GM12878 (cell line): Measurements from ENCODE around the gene HOXB1. TPM values are rescaled to one million over a fixed set of nuclear protein-coding genes. Genes with fewer than 3 reads are reported as not detected.
A peak's percentile ranks its signal among the peaks of the same experiment; 100 is the strongest.

ENCODE experiments used
- ATAC-seq: fragments of 200-7000 bp; cut with Tn5 transposase; 3 replicates; pipeline ENCODE4 v1.9.1; 2020; ENCODE audit warnings: mild to moderate bottlenecking, moderate library complexity
- BruUV-seq: library from RNA; stranded (reverse); fragments of 400-500 nt; replicated peaks from 2 replicates; lab custom pipeline; 2021; lab: Mats Ljungman, UMichigan
- CTCF ChIA-PET: fragments of 300-600 bp; sonication (Branson Sonifier 250); formaldehyde crosslinking; extraction: SDS; loops from one replicate; lab custom pipeline; 2021; ENCODE audit warnings: inconsistent platforms; lab: Yijun Ruan, JAX
- POLR2A ChIA-PET: fragments of 350-600 bp; formaldehyde crosslinking; extraction: SDS; loops from one replicate; lab custom pipeline; 2021; ENCODE audit warnings: inconsistent platforms; lab: Charles Lee
- RAD21 ChIA-PET: fragments of 300-600 bp; sonication (Branson Sonifier 250); formaldehyde crosslinking; loops from one replicate; lab custom pipeline; 2023; ENCODE audit warnings: antibody characterized with exemption; ENCODE audit not compliant: unreplicated experiment; lab: Charles Lee
- SMC1A ChIA-PET: fragments of 300-600 bp; sonication (Branson Sonifier 250); formaldehyde crosslinking; loops from one replicate; lab custom pipeline; 2023; ENCODE audit not compliant: unreplicated experiment, uncharacterized antibody; lab: Charles Lee
- DNase-seq: peaks from one replicate; pipeline ENCODE4 v3.0.0-alpha.2; 2011; ENCODE audit warnings: low read depth, low spot score
- FAIRE-seq: peaks from 3 replicates; lab custom pipeline; 2011; peaks lifted over from hg19 to GRCh38; lab: Jason Lieb, UNC
- H2AFZ ChIP-seq: 2 replicates; pipeline ENCODE4 v1.6.0; 2011; ENCODE audit warnings: low read depth, low read length, control low read depth; ENCODE audit not compliant: control insufficient read depth
- H3K27ac ChIP-seq: 2 replicates; pipeline ENCODE4 v1.5.1; 2011; ENCODE audit warnings: control low read depth; ENCODE audit not compliant: control insufficient read depth, insufficient read depth
- H3K27me3 ChIP-seq, 2 experiments: replicated peaks in 1 of 2; 2 replicates each; pipeline versions ENCODE4 v1.6.0 to v1.6.1; 2011; ENCODE audit warnings: low read length in 1 of 2; ENCODE audit not compliant: control insufficient read depth in 2 of 2, insufficient read depth in 2 of 2
- H3K36me3 ChIP-seq, 2 experiments: 2 replicates each; pipeline ENCODE4 v1.5.1; 2011; ENCODE audit warnings: low read length in 1 of 2; ENCODE audit not compliant: control insufficient read depth in 2 of 2, insufficient read depth in 2 of 2
- H3K4me1 ChIP-seq: 2 replicates; pipeline ENCODE4 v1.6.1; 2011; ENCODE audit warnings: mild to moderate bottlenecking, low read length, moderate library complexity, mixed read lengths; ENCODE audit not compliant: control insufficient read depth, insufficient read depth
- H3K4me2 ChIP-seq: 2 replicates; pipeline ENCODE4 v1.6.0; 2011; ENCODE audit warnings: control low read depth; ENCODE audit not compliant: control insufficient read depth, insufficient read depth
- H3K4me3 ChIP-seq: fragments of 200-600 bp; sonication (generic); 2 replicates; pipeline ENCODE4 v1.5.1; 2016
- H3K79me2 ChIP-seq: 2 replicates; pipeline ENCODE4 v1.6.0; 2011; ENCODE audit warnings: low read length; ENCODE audit not compliant: control insufficient read depth, insufficient read depth
- H3K9ac ChIP-seq: 2 replicates; pipeline ENCODE4 v1.8.0; 2011; ENCODE audit warnings: low read length, control low read depth, mixed read lengths; ENCODE audit not compliant: control insufficient read depth, insufficient read depth
- H3K9me3 ChIP-seq: replicated peaks from 3 replicates; pipeline ENCODE4 v1.5.1; 2011; ENCODE audit warnings: mild to moderate bottlenecking, low read length; ENCODE audit not compliant: control insufficient read depth, insufficient read depth
- H4K20me1 ChIP-seq: 2 replicates; pipeline ENCODE4 v1.6.0; 2011; ENCODE audit not compliant: control insufficient read depth, insufficient read depth
- EGR1 ChIP-seq, 2 experiments: IDR thresholded peaks; 1 replicate in 1 of 2; 2 replicates in 1 of 2; pipeline ENCODE4 v1.6.1; 2011 to 2012; ENCODE audit warnings: low read depth in 2 of 2, low read length in 2 of 2, borderline replicate concordance in 1 of 2, mild to moderate bottlenecking in 1 of 2, moderate library complexity in 1 of 2
- FOXK2 ChIP-seq: fragments of 450-650 bp; IDR thresholded peaks from 2 replicates; pipeline ENCODE4 v1.6.1; 2017; ENCODE audit warnings: mild to moderate bottlenecking, moderate library complexity
- MEF2B ChIP-seq: fragments of 450-650 bp; IDR thresholded peaks from 2 replicates; pipeline ENCODE4 v1.6.1; 2018; ENCODE audit warnings: mild to moderate bottlenecking, moderate library complexity; ENCODE audit not compliant: partially characterized antibody, poor library complexity, severe bottlenecking
- NFYA ChIP-seq: IDR thresholded peaks from 2 replicates; pipeline ENCODE4 v1.6.1; 2011; ENCODE audit warnings: low read depth, mild to moderate bottlenecking, low read length, improper control_type of control experiment, borderline replicate concordance
- RAD51 ChIP-seq: fragments of 450-650 bp; IDR thresholded peaks from 2 replicates; pipeline ENCODE4 v1.6.1; 2016; ENCODE audit warnings: moderate library complexity, mild to moderate bottlenecking, inconsistent platforms
- SIX5 ChIP-seq: IDR thresholded peaks from 2 replicates; pipeline ENCODE4 v1.6.1; 2011; ENCODE audit warnings: mild to moderate bottlenecking, low read depth, low read length, moderate library complexity; ENCODE audit not compliant: severe bottlenecking
- WGBS: methylation state at CpG from one replicate; pipeline ENCODE4 v1.1.6; 2016; ENCODE audit warnings: low lambda C conversion rate; ENCODE audit not compliant: insufficient replicate concordance, insufficient coverage; ENCODE audit errors: missing lambda C conversion rate; 5-methylcytosine and 5-hydroxymethylcytosine counted together
- in situ Hi-C: fragments of 300-500 bp; cut with MboI; formaldehyde crosslinking; loops from 9 replicates; pipeline ENCODE4 v1.14.3; 2018; ENCODE audit warnings: mixed read lengths
- intact Hi-C: fragments of 100-400 bp; cut with micrococcal nuclease; formaldehyde crosslinking; loops from one replicate; pipeline ENCODE4 v1.14.2; 2022; ENCODE audit not compliant: unreplicated experiment
- polyA plus RNA-seq, 11 experiments: library from polyadenylated mRNA; depleted of rRNA in 4 of 11; unstranded in 6 of 11; stranded (reverse) in 5 of 11; fragments of >200 nt; fragmentation: Nextera tagmentation in 4 of 11; fragmentation: Illumina TruSeq in 1 of 11; extraction: Ambion mirVana in 4 of 11; extraction: Trizol in 1 of 11; gene quantifications; 1 replicate in 1 of 11; 2 replicates in 10 of 11; pipeline versions ENCODE4 v1.2.1 to v1.2.3, GENCODE V29; 2011 to 2016; ENCODE audit warnings: inconsistent platforms in 2 of 11, missing spikeins in 2 of 11, low read depth in 1 of 11
- total RNA-seq, 4 experiments: library from RNA; depleted of rRNA in 3 of 4; stranded (reverse); fragments of >200 nt in 3 of 4; fragmentation: Illumina TruSeq in 1 of 4; extraction: Trizol in 1 of 4; gene quantifications; 2 replicates each; pipeline versions ENCODE4 v1.2.1 to v1.2.3, GENCODE V29; 2013 to 2021
- TF ChIP-seq, protein P1 (sequence below): fragments of 450-650 bp; formaldehyde crosslinking; IDR thresholded peaks from 2 replicates; pipeline ENCODE4 v1.4.0; 2022; ENCODE audit warnings: mild to moderate bottlenecking, moderate library complexity

Gene HOXB1
- total and polyA plus RNA-seq, 10 of the 15 experiments (the other 5 are each of a cell fraction or from before 2014, with no cell fraction given) = not detected

DNA sequence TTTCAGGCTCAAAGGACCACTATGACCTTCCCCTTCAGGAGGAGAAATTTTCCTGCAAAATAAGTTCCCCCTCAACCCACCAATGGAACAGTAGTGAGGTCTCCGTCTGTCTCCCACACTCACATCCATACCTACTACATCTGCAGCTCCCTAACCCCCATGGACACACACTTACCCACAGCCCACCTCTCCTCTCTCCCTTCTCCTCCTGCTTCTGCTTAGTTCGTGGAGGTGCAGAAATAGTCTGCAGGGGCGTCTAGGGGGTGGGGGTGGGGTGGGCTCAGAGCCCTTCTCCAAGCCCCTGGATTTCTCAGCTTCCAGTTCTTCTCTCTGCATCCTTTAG is 38.4 kb upstream of the HOXB1 start (continued):
- TF ChIP-seq, protein P1, sequence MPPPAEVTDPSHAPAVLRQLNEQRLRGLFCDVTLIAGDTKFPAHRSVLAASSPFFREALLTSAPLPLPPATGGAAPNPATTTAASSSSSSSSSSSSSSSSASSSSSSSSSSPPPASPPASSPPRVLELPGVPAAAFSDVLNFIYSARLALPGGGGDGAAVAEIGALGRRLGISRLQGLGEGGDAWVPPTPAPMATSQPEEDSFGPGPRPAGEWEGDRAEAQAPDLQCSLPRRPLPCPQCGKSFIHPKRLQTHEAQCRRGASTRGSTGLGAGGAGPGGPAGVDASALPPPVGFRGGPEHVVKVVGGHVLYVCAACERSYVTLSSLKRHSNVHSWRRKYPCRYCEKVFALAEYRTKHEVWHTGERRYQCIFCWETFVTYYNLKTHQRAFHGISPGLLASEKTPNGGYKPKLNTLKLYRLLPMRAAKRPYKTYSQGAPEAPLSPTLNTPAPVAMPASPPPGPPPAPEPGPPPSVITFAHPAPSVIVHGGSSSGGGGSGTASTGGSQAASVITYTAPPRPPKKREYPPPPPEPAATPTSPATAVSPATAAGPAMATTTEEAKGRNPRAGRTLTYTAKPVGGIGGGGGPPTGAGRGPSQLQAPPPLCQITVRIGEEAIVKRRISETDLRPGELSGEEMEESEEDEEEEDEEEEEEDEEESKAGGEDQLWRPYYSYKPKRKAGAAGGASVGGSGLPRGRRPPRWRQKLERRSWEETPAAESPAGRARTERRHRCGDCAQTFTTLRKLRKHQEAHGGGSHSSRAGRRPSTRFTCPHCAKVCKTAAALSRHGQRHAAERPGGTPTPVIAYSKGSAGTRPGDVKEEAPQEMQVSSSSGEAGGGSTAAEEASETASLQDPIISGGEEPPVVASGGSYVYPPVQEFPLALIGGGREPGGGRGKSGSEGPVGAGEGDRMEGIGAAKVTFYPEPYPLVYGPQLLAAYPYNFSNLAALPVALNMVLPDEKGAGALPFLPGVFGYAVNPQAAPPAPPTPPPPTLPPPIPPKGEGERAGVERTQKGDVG (CRISPR knock-in tag) = no peak
- TF ChIP-seq SIX5 (no peak), EGR1 (IDR thresholded peaks at IDR 0.05; ENCODE audit: borderline replicate concordance in 1 of 2, low read depth in 2 of 2, low read length in 2 of 2) (no peak)

DNA sequence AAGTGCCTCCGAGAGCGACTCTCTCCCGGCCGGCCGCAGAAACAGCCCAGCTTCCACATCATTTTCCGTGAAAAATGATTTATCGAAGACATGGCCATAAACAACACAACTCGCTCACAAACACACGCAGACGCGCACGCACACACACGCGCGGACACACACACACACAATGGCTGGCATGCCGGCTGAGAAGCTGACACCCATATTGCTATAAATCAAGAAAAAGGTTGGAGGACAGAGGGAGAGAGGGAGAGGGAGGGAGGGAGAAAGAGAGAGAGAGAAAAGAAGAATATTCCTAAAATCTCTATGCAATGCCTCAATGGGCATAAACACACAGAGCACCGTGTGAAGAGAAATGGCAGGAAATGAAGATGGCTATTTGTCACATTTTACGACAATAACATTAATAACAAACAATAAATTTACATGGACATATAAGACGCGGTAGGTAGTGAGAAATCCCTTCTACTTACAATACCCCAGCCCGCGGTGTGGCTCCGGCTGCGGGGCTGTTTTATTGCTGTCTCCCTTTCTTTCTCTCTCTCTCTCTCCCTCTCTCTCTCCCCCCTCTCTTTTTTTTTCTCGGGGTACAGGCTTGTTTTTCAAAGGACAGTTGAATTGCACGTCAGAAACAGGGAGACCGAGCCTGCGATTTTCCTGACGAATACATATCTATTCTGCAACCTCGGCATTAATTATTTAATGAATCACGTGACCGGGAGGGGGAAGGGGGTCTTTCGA is 37.9 kb upstream of the HOXB1 start:
- ChIA-PET RAD21 (interaction anchor here (1.4 kb wide), 1 partner anchor 76 kb away, joined by 3 read pairs; no protein-coding TSS in a partner anchor), SMC1A (interaction anchor here (1.2 kb wide), 1 partner anchor 13 kb away, joined by 3 read pairs; no protein-coding TSS in a partner anchor), POLR2A (interaction anchor here (1.0 kb wide), 1 partner anchor 12 kb away, joined by 3 read pairs; no protein-coding TSS in a partner anchor), CTCF (interaction anchor here (0.7 kb wide), 1 partner anchor 194 kb away, joined by 3 read pairs; no protein-coding TSS in a partner anchor)
- DNase-seq (no peak), FAIRE-seq (no peak), ATAC-seq (no peak)
- no peaks in the 10 kb centered on the region for H3K9me3 ChIP-seq
- 45% methylated on average over 33 of the region's 33 CpGs for WGBS
- in situ Hi-C loops (no loop called here), intact Hi-C loops (no loop called here)
- no TSS peak for BruUV-seq
- no peaks in the 10 kb centered on the region for H3K4me1 ChIP-seq
- no peak for TF ChIP-seq NFYA
- TF ChIP-seq FOXK2 = no peak
- TF ChIP-seq RAD51 = 0 out of 2 replicates have a peak, but pooled peaks have one; percentile 25
- TF ChIP-seq MEF2B = no peak
- no peaks in the 10 kb centered on the region for H3K79me2 ChIP-seq
- no peak overlapping the region for H3K9ac ChIP-seq
- H3K4me3 ChIP-seq = no peak overlapping the region
- H3K27me3 ChIP-seq = no peaks in the 10 kb centered on the region
- no peak overlapping the region for H3K27ac ChIP-seq
- no peaks in the 10 kb centered on the region for H4K20me1 ChIP-seq
- H3K36me3 ChIP-seq = no peaks in the 10 kb centered on the region; a peak in 1 of 4 replicates
- H2AFZ ChIP-seq = no peak overlapping the region
- no peak overlapping the region for H3K4me2 ChIP-seq
